HG02588 (cell line): Measurements from ENCODE around the gene VAV2.
"Not testable (repeated sequence)": the region's sequence is repeated elsewhere in the genome, so short reads cannot be mapped to it uniquely, and the experiment has no call there.

ENCODE experiments used
- ATAC-seq: cut with Tn5 transposase; IDR thresholded peaks from one replicate; pipeline ENCODE4 v1.9.1; 2021; ENCODE audit warnings: mild to moderate bottlenecking, moderate library complexity; ENCODE audit not compliant: unreplicated experiment

VAV2 gene

DNA sequence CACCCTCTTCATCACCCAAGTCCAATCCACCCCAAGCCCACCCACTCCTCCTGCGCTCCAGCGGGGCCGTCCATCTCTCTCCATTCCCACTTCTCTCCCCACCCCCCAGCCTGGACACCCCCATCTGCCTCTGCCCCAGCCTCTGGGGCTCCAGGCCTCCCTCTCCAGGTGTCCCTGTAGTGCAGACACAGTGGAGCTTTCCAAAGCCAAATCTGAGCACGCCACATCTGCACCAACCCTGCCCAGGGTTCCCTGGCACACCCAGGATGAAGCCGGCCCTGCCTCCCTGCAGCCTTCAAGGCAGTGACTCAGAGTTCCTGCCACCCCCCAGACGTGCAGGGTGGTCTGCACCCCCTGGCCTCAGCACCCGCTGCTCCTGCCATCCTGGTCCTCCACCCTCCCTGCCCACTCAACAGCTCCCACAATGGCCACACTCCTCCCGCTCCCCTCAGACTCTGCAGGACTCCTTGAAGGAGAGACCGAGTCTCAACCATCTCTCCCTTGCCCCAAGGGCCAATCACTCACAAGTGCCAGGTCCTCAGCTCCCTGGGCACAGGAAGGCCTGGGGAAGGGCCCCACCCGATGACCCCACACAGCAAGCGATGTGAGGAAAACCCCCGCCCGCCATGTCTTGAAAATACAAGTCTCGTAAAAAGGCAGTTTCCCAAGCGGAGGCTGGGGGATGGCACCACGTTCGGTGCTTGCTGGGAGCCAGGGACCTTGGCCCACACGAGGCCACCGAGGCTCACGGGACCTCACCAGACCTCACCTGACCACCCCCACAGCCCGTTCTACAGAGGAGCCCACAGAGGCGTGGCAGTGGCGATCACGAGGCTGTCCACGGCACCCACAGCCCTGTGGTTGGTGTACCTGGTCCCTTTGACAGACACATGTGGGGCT lies 22.2 kb downstream of the VAV2 start:
- no peak for ATAC-seq

DNA sequence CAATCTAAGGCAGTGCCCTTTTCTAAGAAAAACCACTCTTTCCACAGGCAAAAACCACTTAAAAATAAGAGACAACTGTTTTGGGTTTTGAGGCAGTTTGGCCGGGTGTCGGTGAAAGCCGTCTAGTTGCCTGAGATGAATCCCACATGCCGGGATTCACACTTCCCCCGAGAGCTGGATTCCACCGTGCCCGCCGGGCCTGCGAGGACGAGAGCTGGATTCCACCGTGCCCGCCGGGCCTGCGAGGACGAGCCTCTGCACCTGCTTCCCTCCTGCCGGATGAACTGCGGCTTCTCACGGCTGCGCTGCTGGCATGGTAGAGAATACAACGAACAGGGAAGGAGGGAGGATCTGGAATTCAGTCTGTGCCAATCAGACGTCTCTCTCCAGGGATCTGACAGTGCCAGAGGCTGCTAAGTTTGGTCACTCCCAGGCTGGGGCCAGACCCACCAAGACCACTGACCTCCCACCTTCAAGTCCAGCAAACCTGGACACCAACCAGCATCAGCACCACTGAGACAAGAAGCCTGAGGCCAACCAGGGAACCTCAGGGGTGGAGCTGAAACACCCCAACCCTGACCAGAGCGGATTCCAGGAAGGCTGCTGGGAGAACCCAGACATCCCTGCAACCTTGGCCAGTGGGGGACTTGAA lies 23.0 kb downstream of the VAV2 start:
- no peak for ATAC-seq

DNA sequence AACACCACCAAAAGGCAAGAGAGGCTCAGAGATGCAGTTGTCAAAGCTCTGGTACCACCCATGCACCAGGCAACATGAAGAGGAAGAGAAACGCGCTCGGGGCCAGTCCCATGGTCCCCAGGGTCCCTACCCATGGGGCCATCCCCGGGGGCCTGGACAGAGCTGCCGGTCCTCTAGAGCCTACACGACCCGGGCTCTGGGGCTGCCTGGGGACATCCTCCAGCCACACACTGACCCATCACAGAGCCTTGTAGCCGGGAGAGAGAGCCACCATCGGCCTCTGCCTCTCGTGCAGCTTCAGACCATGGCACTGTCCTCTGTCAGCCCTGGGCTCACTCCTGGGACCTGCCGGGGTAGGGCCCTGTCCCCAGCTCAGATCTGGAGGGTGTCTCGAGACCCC lies 23.7 kb downstream of the VAV2 start:
- ATAC-seq, result no peak

DNA sequence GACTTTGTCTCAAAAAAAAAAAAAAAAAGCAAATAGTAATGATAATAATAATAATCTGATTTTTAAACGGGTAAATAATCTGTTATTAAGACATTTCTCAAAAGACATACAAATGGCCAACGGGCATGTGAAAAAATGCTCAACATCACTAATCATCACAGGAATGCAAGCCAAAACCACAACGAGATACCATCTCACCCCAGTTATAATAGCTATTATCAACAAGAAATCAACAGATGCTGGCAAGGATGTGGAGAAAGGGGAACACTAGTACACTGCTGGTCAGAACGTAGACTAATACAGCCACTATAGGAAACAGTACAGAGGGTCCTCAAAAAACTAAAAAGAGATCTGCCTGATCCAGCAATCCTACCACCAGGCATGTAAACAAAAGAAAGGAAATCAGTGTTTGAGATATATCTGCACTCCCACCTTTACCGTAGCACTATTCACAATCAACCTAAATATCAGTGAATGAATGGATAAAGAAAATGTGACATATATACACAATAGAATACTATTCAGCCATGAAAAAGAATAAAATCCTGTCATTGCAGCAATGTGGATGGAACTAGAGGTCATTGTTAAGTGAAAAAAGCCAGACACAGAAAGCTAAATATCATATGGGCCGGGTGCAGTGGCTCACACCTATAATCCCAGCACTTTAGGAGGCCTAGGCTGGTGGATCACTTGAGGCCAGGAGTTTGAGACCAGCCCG lies 24.9 kb downstream of the VAV2 start:
- ATAC-seq, result no peak

DNA sequence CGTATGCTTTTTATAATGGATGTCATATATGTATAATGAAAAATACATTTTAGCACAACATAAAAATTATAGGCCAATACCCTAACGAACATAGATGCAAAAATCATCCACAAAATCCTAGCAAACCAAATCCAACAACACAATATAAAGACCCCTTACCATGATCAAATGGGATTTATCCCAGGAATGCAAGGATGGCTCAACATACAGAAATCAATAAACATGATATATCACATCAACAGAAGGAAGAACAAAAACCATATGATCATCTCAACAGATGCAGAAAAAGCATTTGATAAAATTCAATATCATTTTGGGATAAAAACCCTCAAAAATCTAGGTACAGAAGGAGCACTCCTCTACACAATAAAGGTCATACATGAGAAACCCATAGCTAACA lies 27.7 kb downstream of the VAV2 start:
- ATAC-seq, result no peak

DNA sequence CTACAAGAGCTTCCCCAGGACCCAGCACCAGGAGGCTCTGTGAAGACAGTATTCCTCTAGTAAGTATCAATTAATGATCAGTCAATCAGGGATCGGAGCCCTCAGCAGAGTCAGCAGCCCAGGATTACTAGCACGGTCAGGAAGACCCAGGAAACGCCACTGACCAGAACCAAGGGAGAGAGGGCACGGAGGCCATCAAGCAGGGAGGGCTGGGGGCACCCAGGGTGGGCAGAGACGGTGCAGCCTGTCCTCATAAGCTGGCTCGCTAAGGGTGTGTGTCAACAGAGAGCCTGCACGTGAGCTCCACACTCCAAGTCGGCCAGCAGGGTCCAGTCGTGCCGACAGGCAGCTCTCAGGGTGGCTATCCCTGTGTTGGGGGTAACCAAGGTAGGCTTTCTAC lies 29.0 kb downstream of the VAV2 start:
- no peak for ATAC-seq

DNA sequence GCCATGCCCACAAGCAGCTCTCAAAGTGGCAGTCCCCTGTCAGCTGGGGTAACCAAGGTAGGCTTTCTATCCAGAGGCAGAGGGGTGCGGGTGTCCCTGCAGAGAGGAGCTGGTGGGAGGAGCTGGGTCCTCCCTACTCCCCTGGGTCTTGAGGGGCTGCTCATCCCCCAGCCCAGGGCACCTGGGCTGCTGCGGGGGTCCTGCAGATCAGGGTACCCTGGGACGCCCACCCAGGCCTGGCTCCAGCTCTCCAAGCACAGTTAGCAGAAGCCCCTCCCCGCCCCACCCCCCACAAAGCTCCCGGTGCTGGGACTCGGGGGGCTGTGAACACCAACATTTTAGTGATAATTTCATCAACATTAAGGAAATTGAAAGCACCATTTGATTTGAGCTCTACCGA lies 29.8 kb downstream of the VAV2 start:
- no peak for ATAC-seq

DNA sequence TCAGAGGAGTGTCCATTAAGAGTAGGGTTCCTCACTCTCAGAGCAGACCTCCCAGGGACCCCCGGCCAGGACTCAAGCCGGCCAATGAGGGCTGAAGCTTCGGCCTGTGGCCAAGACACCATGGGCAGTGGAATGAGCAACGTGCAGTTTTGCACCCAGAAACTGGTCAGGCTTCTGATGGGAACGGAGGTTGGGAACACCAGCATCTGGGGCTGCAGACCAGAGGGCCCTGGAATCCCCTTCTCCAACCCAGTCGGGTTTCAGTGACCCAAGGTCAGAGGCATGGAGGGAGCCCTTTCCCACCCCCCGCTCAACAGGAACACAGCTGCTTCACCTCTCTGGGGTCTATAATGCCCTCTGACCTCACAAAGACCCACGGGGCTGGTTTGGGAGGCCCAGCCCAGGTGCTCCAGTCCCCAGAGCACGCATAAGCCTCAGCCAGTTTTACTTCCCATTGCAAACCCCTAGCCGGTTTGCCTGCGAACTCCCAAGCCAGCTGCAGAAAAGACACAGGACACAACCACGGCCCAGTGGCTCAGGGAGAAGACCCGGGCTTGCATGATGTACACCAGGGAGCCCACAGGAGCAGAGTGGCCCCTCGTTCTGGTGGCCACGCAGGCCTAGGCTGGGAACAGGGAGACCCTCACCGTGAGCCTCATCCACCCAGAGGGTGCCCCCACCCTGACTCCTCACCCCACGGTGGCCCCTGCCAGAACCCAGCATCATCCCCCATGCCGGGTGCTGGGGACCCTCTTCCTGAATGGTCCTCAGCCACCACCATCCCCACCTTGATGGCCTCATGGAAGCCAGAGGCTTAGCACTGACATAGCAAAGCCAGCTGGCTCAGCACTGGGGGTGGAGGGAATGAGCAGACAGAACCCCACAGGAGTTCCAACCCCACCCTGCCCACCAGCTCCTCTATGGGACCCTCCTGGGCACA lies 30.6 kb downstream of the VAV2 start:
- ATAC-seq, result no peak

DNA sequence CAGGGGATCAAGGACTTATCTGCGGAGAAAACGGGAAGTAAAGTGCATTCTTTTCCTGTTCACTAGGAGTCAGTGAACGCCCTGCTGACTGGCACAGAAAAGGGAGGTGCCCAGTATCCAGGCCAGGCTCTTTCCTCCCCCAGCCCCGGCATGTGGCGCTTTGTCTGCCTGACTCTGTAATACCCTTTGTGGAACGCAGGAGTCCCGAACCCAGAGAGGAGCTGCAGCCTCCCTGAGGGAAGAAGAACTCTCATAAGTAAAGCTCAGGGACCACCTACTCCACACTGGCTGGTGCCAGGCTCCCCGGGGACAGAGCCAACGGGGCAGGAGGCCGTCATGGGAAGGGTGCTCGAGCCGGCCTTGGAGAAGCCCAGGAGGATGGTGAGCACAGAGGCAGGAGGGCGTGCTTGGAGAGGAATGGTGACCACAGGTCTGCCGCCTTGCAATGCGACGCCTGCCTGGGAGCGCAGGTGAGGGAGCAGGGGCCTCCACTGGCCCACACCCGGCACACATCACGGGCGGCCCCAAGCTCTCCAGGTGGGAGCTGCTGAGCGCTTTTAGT lies 31.5 kb downstream of the VAV2 start:
- no peak for ATAC-seq

DNA sequence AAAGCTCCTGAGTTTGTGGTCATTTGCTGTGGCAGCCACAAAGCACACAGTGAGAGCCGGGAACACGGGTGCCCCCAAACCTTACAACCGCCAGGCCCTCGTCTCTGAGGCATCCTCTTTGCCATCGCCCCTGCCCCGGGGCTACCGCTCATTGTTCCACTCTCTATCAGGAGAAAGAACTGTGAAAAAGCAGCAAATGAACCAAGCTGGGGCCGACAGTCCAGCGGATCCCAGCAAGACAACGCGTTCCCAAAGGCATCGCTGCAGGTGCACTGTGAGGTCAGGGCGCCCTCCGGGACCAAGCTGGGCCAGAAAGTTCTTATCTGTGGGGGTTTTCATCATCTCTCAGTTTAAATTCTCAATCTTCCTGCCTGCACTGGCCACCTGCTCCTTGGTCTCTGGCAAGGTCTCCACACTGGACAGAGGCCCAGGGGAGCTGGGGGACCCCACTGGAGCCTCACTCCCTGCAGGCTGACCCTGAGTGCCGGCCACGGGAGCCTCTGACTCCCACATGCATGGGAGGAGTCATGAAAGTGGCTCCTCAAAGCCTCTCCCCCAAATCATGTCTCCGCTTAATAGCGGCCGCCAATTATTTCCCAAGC lies 32.1 kb downstream of the VAV2 start:
- ATAC-seq, result no peak

DNA sequence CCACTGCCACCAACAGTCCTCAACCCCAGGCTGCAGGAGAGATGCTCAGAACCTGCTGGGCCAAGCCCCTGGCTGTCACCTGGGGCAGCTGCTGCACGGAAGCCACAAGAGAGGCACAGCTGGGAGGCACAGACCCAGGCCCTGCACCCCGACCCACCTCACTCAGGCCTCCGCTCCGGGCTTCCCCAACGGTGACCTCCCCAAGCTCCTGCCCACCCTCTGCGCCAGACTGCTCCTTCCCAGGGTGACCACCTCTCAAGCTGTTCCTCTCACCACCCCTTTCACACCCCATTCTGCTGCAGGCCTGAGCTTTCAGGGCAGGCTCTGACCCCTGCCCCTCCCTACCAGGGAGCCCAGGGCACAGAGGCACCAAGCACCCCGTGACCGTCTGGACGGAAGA lies 33.0 kb downstream of the VAV2 start:
- ATAC-seq, result no peak

DNA sequence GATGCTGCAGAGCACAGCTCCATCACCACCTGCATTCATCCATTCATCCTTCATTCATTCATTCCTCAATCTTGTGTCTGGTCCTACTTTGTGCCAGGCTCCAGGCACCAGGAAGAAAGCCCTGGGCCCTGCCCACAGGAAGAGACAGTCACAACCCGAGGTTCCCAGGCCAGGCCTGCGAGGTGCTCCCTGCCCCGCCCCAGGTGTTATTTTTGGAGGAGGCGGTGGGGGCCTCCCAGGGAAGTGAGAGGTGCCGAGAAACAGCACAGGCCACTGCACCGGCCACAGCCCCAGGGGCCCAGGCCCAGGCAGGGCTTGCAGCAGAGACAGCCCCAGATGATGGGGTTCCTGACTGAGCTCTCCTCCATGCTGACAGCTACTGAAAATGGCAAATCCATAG lies 33.4 kb downstream of the VAV2 start:
- ATAC-seq, result no peak

DNA sequence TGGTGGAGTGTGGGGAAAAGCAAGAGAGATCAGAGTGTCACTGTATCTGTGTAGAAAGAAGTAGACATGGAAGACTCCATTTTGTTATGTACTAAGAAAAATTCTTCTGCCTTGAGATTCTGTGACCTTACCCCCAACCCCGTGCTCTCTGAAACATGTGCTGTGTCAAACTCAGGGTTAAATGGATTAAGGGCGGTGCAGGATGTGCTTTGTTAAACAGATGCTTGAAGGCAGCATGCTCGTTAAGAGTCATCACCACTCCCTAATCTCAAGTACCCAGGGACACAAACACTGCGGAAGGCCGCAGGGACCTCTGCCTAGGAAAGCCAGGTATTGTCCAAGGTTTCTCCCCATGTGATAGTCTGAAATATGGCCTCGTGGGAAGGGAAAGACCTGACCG lies 34.4 kb downstream of the VAV2 start:
- not testable (repeated sequence) for ATAC-seq

DNA sequence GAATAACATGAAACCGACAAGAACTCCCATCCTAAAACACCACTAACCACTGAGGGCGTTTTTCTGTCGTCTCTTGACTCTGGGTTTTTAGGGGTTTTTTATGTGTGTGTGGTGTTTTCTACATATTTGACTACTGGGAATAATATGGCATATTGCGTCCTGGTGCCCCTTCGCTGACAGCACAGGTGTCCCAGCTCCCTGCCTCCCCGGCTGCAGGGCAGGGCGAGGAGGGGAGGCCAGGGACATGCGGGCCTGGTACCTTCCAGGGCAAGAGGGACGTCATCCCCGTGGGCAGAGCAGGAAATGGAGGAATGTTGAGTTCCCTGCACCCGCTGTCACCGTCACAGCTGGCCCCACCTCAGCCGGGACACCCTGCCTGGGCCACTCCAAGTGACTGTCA lies 34.8 kb downstream of the VAV2 start:
- no peak for ATAC-seq

DNA sequence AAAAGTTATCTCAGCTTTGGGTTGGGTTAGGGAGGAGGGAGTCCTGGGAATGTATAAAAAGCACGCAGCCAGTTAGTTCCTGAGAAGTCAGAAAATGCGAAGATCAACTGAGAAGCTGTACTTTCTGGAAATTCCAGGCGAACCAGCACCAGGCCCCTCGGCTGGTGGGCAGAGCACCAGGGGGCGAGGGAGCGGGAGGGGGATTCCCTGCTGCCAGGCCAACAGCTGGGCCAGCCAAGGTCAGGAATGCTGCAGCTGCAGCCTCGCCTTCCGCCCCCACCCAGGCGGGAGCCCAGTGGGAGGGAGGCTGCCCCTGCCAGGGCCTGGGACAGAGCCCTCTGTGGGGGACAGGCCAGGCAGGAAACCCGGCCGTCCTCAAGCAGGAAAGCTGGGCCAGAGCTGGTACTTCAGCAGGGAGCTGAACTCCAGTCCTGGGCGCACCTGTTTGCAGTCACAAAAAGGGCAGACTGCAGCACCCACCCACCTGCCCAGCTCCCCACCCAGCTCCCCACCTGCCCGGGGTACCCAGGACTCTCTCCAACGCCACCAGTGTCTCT lies 35.5 kb downstream of the VAV2 start:
- ATAC-seq, result no peak

DNA sequence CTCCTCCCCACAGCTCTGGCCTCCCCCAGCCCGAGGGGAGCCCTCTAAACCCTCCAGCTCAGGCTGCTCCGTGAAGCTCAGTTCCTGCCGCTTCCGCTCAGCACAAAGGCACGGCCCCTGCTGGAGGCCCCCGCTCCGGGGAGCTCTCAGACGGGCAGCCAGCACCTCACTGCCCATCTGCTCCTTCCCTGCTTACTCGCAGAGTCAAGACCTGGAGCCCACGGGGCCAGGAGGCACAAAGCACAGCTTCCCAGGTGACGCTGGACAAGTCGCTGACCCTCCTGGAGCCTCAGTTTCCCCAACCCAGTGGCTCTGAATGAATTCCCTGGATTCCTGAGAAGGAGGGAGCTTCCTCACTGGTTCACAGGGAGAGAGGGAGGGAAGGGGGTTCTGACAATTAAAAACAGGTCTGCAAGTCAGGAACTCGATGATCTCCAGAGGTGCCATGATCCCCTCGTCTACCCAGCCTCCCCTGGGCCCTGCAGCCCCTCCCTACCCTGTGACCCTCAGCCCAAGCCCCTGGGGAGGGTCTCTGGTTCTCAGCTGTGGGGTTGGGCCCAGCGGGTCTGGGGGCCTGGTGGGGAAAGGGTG lies 36.2 kb downstream of the VAV2 start:
- no peak for ATAC-seq

DNA sequence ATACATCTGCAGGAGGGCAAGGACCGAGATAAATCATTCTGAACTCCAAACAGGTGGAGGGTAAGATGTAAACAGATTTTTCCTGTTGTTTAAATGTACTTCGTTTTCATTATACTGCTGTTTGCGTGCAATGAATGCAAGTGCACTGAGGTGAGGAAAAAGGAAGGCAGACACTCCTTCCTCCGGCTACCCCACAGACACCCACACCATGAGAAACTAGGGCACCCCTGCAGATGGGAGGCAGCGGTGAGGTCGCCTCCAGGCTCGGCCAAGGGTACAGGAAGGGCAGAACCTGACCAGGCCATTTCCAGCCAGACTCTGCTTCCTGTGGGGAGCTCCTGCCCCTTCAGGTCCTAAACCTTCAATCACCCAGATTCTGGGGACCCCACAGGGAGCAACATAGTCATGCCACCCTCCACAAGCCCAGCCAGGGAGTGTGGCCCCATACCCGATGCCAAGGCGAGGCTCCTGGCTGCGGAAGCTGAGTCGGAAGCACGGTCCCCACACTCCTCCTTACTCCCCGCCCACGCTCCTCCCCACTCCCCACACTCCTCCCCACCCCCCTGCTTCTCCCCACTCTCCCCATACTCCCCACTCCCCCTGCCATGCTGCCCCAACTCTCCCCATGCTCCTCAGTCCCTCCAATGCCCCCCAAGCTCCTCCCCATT lies 37.1 kb downstream of the VAV2 start:
- no peak for ATAC-seq

DNA sequence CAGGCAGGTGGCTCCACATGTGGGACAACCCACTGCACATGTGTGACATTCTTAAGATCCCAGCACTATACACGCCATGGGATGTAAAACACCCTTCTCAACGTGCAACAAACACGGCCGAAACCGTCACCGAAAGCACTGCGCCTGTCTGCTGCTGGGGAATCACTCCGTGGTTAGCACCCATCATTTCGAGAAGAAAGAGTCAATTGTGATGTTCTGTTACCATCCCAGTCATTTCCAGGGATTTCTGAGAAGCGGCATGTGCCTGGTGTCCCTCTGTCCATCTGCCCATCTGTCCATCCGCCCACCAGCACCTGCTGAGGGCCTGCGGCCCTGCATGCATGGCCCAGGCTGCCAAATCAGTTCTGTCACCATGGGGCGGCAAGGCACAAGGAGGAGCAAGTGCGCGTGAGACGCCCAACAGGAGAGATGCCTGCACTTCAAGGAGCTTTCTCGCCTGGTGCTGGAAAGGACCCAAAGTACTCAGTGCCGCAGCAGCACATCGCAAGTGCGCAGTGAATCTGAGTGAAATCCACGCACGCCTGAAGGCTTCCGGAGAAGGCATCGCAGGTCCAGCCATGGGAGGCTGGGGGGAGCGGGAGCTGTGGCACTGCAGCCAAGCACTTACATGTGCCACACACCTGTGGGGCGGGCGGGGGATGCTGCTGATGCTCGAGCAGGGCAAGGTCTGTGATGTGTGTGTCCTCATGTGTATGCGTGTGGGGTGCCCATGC lies 38.0 kb downstream of the VAV2 start:
- ATAC-seq, result peak; percentile 38
